Transverse colon (tissue), 4 donors: ENCODE data around the gene NUPR1.

Source experiments
- POLR2A ChIP-seq: fragments of 450-650 bp; IDR thresholded peaks from one replicate; pipeline ENCODE4 v1.6.1; 2016; ENCODE audit warnings: antibody characterized with exemption, mild to moderate bottlenecking, moderate library complexity
- POLR2AphosphoS5 ChIP-seq, 3 donors: sonication (generic); formaldehyde crosslinking; IDR thresholded peaks; one replicate each; pipeline ENCODE4 v1.6.1; 2016; ENCODE audit warnings: antibody characterized with exemption in 3 of 3
- TF ChIP-seq, protein P1 (sequence below), 5 experiments: fragments of 200-600 bp in 3 of 5; fragments of 450-650 bp in 2 of 5; sonication (generic) in 3 of 5; IDR thresholded peaks; 1 replicate in 2 of 5; 2 replicates in 3 of 5; pipeline ENCODE4 v1.5.1; 2016 to 2017; ENCODE audit warnings: antibody characterized with exemption in 5 of 5, inconsistent platforms in 3 of 5, mild to moderate bottlenecking in 2 of 5, moderate library complexity in 1 of 5

DNA sequence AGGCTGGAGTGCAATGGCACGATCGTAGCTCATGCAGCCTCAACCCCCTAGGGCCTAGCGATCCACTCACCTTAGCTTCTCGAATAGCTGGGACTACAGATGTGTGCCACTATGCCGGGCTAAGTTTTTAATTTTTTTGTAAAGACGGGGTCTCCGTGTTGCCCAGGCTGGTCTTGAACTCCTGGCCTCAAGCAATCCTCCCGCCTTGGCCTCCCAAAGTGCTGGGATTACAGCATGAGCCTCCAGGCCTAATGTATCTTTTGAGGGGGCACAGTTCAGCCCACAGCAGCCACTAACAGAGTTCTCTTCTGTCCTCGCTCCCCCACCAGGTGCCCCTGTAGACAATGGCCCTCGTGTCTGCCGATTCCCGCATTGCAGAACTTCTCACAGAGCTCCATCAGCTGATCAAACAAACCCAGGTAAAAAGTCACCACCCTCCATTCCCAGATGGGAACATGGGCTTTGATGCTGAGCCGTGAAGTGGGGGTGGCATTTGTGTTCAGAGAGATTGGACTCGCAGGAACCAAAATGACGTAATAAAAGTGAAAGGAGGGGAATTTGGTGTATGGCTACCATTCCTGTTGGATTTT is 42.0 kb upstream of the NUPR1 start:
- TF ChIP-seq, protein P1, sequence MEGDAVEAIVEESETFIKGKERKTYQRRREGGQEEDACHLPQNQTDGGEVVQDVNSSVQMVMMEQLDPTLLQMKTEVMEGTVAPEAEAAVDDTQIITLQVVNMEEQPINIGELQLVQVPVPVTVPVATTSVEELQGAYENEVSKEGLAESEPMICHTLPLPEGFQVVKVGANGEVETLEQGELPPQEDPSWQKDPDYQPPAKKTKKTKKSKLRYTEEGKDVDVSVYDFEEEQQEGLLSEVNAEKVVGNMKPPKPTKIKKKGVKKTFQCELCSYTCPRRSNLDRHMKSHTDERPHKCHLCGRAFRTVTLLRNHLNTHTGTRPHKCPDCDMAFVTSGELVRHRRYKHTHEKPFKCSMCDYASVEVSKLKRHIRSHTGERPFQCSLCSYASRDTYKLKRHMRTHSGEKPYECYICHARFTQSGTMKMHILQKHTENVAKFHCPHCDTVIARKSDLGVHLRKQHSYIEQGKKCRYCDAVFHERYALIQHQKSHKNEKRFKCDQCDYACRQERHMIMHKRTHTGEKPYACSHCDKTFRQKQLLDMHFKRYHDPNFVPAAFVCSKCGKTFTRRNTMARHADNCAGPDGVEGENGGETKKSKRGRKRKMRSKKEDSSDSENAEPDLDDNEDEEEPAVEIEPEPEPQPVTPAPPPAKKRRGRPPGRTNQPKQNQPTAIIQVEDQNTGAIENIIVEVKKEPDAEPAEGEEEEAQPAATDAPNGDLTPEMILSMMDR (IDR thresholded peaks at IDR 0.05): no peak
- TF ChIP-seq POLR2A (no peak), POLR2AphosphoS5 (IDR thresholded peaks at IDR 0.05) (no peak)
